GM10248 (cell line): ENCODE measurements around the gene SLC44A4.

Experiments used
- CTCF ChIA-PET: fragments of 300-600 bp; sonication (Branson Sonifier 250); formaldehyde crosslinking; extraction: SDS; loops from one replicate; lab custom pipeline; 2021; ENCODE audit warnings: antibody characterized with exemption; lab: Yijun Ruan, JAX
- POLR2A ChIA-PET: fragments of 350-650 bp; sonication (Branson Sonifier 250); formaldehyde crosslinking; extraction: SDS; loops from one replicate; lab custom pipeline; 2020; ENCODE audit warnings: antibody characterized with exemption; lab: Yijun Ruan, JAX
- DNase-seq: peaks from one replicate; pipeline ENCODE4 v3.0.0; 2012; ENCODE audit errors: extremely low spot score
- TF ChIP-seq, protein P1 (sequence below): IDR thresholded peaks from 2 replicates; pipeline ENCODE4 v1.5.1; 2012; ENCODE audit warnings: mild to moderate bottlenecking, low read depth; ENCODE audit errors: extremely low read depth, missing control alignments, control extremely low read depth

The SLC44A4 gene

DNA sequence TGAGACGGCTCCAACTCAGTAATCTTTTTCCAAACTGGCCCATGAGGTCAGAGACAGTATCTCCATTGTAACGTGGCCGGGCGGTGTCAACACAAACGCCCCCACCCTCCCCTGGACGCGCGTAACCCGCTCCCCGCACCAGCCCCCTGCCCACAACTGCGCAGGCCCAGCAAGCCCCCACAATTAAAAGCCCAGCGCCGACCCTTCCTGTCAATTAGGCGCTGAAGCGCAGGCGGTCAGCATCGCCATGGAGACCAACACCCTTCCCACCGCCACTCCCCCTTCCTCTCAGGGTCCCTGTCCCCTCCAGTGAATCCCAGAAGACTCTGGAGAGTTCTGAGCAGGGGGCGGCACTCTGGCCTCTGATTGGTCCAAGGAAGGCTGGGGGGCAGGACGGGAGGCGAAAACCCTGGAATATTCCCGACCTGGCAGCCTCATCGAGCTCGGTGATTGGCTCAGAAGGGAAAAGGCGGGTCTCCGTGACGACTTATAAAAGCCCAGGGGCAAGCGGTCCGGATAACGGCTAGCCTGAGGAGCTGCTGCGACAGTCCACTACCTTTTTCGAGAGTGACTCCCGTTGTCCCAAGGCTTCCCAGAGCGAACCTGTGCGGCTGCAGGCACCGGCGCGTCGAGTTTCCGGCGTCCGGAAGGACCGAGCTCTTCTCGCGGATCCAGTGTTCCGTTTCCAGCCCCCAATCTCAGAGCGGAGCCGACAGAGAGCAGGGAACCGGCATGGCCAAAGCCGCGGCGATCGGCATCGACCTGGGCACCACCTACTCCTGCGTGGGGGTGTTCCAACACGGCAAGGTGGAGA, 63.6 kb downstream of the SLC44A4 start, which contains the start of the genes HSPA1A and HSPA1L:
TSS of gene HSPA1A (plus strand) at position 519 of the 814 bp plus-strand sequence. CDS start at position 733, 214 bp downstream.
TSS of gene HSPA1L (minus strand) at position 259 of the 814 bp plus-strand sequence. CDS start 3,311 bp downstream, outside the sequence.
- ChIA-PET POLR2A (interaction anchor here (0.6 to 2.0 kb wide), 22 partner anchors 9 to 320 kb away, joined by 3 to 39 read pairs (median 4); partner anchors contain the start of genes C6orf47, HSPA1B, LSM2 and VARS1), CTCF (interaction anchor here (0.8 to 1.7 kb wide), 6 partner anchors 8 to 134 kb away, joined by 3 to 9 read pairs (median 4); partner anchors contain the start of genes LSM2 and LY6G5C)
- peak; percentile 86 for DNase-seq
- TF ChIP-seq, protein P1, sequence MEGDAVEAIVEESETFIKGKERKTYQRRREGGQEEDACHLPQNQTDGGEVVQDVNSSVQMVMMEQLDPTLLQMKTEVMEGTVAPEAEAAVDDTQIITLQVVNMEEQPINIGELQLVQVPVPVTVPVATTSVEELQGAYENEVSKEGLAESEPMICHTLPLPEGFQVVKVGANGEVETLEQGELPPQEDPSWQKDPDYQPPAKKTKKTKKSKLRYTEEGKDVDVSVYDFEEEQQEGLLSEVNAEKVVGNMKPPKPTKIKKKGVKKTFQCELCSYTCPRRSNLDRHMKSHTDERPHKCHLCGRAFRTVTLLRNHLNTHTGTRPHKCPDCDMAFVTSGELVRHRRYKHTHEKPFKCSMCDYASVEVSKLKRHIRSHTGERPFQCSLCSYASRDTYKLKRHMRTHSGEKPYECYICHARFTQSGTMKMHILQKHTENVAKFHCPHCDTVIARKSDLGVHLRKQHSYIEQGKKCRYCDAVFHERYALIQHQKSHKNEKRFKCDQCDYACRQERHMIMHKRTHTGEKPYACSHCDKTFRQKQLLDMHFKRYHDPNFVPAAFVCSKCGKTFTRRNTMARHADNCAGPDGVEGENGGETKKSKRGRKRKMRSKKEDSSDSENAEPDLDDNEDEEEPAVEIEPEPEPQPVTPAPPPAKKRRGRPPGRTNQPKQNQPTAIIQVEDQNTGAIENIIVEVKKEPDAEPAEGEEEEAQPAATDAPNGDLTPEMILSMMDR = no peak

DNA sequence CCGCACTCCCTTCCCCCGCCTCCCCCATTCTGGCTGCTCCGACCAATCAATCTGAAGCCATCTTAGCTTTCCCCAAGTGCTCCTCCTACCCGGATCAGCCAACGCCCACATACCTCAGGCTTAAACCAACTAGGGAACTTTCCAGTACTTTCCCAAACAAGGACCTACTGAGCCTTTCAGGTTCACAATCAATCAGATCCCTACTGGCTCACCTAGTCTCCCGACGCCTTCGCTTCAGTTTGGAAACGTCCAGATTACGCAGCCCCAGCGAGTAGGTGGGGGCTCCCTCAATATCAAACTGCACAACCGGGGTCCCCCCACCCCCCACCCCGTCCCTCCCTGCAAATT, 64.1 kb downstream of the SLC44A4 start:
- POLR2A ChIA-PET = interaction anchor here (0.5 to 2.0 kb wide), 15 partner anchors 8 to 321 kb away, joined by 3 to 39 read pairs (median 4); partner anchors contain the start of genes HSPA1B and LSM2
- CTCF ChIA-PET = interaction anchor here (0.7 to 2.3 kb wide), 7 partner anchors 8 to 45 kb away, joined by 3 to 9 read pairs (median 4); partner anchors contain the start of gene LSM2
- peak; percentile 80 for DNase-seq
- TF ChIP-seq, protein P1 = no peak

DNA sequence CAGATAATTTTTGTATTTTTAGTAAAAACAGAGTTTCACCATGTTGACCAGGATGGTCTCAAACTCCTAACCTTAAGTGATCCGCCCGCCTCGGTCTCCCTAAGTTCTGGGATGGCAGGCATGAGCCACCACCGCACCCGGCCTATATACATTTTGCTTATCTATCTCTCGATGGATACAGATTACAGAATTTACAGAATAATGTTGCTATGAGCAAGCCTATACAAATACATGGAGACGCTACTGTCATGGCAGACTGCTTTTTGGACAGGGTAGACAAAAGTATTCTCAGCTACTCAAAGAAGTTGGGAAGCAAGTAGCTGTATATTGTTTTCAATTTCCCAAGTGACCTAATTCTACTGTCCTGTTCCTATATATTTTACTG, 65.3 kb downstream of the SLC44A4 start:
- CTCF ChIA-PET = interaction anchor here (0.8 to 2.3 kb wide), 5 partner anchors 13 to 44 kb away, joined by 3 to 6 read pairs (median 4); no protein-coding TSS in a partner anchor
- POLR2A ChIA-PET = interaction anchor here (1.1 to 1.4 kb wide), 3 partner anchors 10 to 22 kb away, joined by 3 to 11 read pairs (median 4); partner anchors contain the start of gene HSPA1B
- no peak for DNase-seq
- TF ChIP-seq, protein P1 = no peak
